HL-60 (cell line): ENCODE measurements around the gene NFKBIB.

ENCODE experiments used
- DNase-seq, 2 experiments: peaks; one replicate each; pipeline ENCODE4 v3.0.0-alpha.2; 2010 to 2020; ENCODE audit warnings: low read depth in 1 of 2, low spot score in 1 of 2
- H3K27ac ChIP-seq: fragments of 250-450 bp; sonication (Bioruptor Pico); replicated peaks from 2 replicates; pipeline ENCODE4 v1.5.1; 2020; ENCODE audit warnings: mild to moderate bottlenecking, moderate library complexity
- H3K27me3 ChIP-seq: fragments of 250-450 bp; sonication (Bioruptor Pico); 2 replicates; pipeline ENCODE4 v1.5.1; 2021; ENCODE audit warnings: mild to moderate bottlenecking, moderate library complexity; ENCODE audit not compliant: insufficient read depth, poor library complexity, severe bottlenecking
- H3K4me3 ChIP-seq: replicated peaks from 2 replicates; pipeline ENCODE4 v1.5.1; 2011; ENCODE audit warnings: mild to moderate bottlenecking, control low read depth, low read length; ENCODE audit not compliant: insufficient read depth
- GABPA ChIP-seq: IDR thresholded peaks from 2 replicates; pipeline ENCODE4 v1.6.1; 2012; ENCODE audit warnings: low read depth
- POLR2AphosphoS5 ChIP-seq: IDR thresholded peaks from 2 replicates; pipeline ENCODE4 v1.6.1; 2012; ENCODE audit warnings: low read depth
- SPI1 ChIP-seq: IDR thresholded peaks from 2 replicates; pipeline ENCODE4 v1.6.1; 2012; ENCODE audit warnings: low read depth, mild to moderate bottlenecking, borderline replicate concordance
- TF ChIP-seq, protein P1 (sequence below): IDR thresholded peaks from 2 replicates; pipeline ENCODE4 v1.6.1; 2012; ENCODE audit warnings: low read depth; ENCODE audit not compliant: insufficient replicate concordance
- TF ChIP-seq, protein P2 (sequence below): IDR thresholded peaks from one replicate; pipeline ENCODE4 v1.5.1; 2011; ENCODE audit warnings: low read length, control low read depth, inconsistent platforms; ENCODE audit not compliant: insufficient read depth

Gene NFKBIB

DNA sequence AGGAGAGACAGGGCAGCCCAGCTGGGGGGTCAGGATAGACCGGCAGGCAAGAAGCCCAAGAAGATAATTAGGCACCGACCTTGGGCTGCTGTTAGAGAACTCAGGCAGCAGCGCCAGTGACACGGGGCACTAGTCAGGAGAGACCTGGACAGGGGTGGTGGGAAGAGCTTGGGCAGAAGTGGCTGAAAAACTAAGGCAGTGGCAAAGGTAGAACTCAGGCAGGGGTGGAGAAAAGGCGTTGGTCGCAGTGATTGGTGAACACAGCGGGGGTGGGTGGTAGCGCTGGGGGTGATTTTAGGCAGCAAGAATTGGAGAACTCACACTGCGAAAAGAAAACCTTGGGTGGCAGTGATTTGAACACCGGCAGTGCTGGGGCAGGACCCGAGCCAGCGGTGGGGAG, 7.9 kb downstream of the NFKBIB start:
- H3K4me3 ChIP-seq, result no peak overlapping the region
- no peak overlapping the region for H3K27ac ChIP-seq
- H3K27me3 ChIP-seq, result no peaks in the 10 kb centered on the region
- TF ChIP-seq GABPA, result no peak
- no peak for DNase-seq

DNA sequence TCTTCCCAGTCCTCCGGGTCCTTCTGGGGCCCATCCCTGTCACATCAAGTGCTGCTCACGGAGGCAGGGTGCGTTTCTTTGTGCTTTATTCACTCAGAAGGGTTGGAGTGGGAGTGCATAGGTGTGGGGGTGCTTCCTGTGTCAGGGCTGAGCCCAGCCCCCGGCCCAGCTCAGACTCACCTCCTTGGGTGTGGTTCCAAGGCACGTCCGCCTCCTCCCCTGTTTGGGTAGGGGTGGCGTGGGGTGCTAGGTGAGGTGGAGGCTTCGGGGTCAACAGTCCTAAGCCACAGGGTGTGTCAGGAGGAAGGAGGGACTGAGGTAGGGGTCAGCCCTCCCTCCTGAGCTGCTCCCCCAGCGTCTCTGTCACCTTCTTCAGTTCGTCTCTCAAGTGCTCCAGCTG, 9.1 kb downstream of the NFKBIB start:
- TF ChIP-seq POLR2AphosphoS5, result no peak
- TF ChIP-seq GABPA, result no peak
- TF ChIP-seq SPI1, result no peak
- TF ChIP-seq, protein P1, sequence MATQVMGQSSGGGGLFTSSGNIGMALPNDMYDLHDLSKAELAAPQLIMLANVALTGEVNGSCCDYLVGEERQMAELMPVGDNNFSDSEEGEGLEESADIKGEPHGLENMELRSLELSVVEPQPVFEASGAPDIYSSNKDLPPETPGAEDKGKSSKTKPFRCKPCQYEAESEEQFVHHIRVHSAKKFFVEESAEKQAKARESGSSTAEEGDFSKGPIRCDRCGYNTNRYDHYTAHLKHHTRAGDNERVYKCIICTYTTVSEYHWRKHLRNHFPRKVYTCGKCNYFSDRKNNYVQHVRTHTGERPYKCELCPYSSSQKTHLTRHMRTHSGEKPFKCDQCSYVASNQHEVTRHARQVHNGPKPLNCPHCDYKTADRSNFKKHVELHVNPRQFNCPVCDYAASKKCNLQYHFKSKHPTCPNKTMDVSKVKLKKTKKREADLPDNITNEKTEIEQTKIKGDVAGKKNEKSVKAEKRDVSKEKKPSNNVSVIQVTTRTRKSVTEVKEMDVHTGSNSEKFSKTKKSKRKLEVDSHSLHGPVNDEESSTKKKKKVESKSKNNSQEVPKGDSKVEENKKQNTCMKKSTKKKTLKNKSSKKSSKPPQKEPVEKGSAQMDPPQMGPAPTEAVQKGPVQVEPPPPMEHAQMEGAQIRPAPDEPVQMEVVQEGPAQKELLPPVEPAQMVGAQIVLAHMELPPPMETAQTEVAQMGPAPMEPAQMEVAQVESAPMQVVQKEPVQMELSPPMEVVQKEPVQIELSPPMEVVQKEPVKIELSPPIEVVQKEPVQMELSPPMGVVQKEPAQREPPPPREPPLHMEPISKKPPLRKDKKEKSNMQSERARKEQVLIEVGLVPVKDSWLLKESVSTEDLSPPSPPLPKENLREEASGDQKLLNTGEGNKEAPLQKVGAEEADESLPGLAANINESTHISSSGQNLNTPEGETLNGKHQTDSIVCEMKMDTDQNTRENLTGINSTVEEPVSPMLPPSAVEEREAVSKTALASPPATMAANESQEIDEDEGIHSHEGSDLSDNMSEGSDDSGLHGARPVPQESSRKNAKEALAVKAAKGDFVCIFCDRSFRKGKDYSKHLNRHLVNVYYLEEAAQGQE, result no peak
- TF ChIP-seq, protein P2, sequence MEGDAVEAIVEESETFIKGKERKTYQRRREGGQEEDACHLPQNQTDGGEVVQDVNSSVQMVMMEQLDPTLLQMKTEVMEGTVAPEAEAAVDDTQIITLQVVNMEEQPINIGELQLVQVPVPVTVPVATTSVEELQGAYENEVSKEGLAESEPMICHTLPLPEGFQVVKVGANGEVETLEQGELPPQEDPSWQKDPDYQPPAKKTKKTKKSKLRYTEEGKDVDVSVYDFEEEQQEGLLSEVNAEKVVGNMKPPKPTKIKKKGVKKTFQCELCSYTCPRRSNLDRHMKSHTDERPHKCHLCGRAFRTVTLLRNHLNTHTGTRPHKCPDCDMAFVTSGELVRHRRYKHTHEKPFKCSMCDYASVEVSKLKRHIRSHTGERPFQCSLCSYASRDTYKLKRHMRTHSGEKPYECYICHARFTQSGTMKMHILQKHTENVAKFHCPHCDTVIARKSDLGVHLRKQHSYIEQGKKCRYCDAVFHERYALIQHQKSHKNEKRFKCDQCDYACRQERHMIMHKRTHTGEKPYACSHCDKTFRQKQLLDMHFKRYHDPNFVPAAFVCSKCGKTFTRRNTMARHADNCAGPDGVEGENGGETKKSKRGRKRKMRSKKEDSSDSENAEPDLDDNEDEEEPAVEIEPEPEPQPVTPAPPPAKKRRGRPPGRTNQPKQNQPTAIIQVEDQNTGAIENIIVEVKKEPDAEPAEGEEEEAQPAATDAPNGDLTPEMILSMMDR, result no peak
- Histone ChIP-seq H3K4me3 (no peak overlapping the region), H3K27me3 (no peaks in the 10 kb centered on the region), H3K27ac (no peak overlapping the region)
- DNase-seq, result no peak

DNA sequence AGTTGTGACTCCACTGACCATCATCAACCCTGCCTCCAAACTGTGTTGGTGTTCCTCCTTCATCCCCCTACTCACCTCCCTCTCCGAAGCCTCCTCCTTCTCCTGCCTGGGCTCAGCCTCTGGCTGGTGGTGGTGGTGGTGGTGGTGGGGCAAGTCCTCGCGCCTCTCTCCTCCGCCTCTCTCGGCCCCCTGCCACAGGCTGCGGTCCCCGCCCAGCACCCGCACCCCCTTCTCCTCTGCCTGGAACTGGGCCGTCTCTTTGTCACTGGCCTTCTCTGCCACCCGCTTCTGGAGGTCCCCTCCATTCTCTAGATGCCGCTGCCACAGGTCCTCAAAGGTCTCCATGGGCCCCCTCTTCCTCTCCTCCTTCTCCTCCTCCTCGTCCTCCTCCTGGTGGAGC, 10.7 kb downstream of the NFKBIB start:
- no peak for DNase-seq
- Histone ChIP-seq H3K27me3 (no peaks in the 10 kb centered on the region), H3K27ac (no peak overlapping the region), H3K4me3 (no peak overlapping the region)
- no peak for TF ChIP-seq GABPA
- TF ChIP-seq, protein P2, result no peak
- TF ChIP-seq POLR2AphosphoS5, result no peak
- TF ChIP-seq SPI1, result no peak
- TF ChIP-seq, protein P1, result no peak

DNA sequence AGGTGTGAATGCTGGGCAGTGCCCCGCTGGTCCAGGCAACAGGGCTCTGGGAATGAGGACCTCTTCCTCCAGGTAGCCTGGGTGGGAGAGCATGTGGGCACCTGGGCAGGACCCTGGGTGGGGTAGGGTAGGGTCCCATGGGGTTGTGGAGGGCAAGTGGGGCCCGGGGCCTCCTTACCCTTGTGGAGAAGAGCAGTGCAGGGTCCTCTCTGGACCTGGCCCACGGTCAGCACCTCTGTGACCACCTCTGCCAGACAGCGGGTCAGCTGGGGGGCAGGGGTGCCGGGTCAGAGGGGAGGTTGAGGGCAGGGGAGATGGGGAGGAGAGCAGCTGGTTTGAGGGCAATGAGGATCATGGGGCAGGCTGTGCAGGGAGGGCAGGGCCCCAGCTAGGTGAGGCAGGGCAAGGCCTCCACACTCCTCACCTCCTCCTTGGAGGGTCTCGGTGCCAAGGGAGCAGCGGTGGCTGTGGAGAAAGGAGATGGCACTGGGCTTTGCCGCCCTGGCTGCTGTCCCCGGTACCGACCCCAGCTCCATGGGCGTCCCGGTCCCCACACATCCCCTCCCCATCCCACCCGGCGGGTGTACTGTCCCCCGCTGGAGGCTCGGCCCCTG, 11.7 kb downstream of the NFKBIB start:
- Histone ChIP-seq H3K27ac (no peak overlapping the region), H3K27me3 (no peaks in the 10 kb centered on the region), H3K4me3 (no peak overlapping the region)
- no peak for TF ChIP-seq SPI1
- no peak for TF ChIP-seq POLR2AphosphoS5
- no peak for TF ChIP-seq GABPA
- TF ChIP-seq, protein P1, result no peak
- TF ChIP-seq, protein P2, result no peak
- no peak for DNase-seq
